NCI-H748 (cell line): ENCODE results near the gene KAZALD1.

ENCODE experiments used
- DNase-seq: peaks from one replicate; lab custom pipeline; 2025; ENCODE audit not compliant: unreplicated experiment; lab: John Stamatoyannopoulos, UW

Gene KAZALD1

GRCh38 chr10:101066896-101067355 is 5.1 kb downstream of the KAZALD1 start:
- peak; percentile 49 for DNase-seq

GRCh38 chr10:101067356-101068083 is 5.7 kb downstream of the KAZALD1 start:
- DNase-seq = peak; percentile 80

DNA sequence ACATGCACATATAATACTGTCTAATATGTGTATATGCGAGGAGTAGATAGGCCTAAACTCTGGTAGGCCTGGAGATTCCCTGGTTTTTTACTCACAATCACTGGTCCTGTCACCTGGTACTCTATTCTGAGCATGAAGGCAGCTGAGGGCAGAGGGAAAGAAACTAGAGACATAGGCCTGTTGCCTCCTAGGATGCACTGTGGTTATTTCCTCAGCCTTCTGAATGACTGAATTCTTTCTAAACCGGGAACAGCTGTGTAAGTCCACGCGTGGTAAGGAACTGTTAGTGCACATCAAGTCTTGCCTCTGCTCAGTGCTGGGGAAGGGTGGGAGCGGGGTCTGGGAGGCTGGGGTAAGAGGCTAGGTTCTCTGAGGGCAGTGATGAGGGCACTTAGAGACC is 7.7 kb downstream of the KAZALD1 start:
- DNase-seq = no peak

GRCh38 chr10:101070098-101070497 is 8.3 kb downstream of the KAZALD1 start:
- DNase-seq = no peak

- no peak for DNase-seq
Measured at GRCh38 chr10:101071267-101071884, 9.6 kb downstream of the KAZALD1 start.

DNA sequence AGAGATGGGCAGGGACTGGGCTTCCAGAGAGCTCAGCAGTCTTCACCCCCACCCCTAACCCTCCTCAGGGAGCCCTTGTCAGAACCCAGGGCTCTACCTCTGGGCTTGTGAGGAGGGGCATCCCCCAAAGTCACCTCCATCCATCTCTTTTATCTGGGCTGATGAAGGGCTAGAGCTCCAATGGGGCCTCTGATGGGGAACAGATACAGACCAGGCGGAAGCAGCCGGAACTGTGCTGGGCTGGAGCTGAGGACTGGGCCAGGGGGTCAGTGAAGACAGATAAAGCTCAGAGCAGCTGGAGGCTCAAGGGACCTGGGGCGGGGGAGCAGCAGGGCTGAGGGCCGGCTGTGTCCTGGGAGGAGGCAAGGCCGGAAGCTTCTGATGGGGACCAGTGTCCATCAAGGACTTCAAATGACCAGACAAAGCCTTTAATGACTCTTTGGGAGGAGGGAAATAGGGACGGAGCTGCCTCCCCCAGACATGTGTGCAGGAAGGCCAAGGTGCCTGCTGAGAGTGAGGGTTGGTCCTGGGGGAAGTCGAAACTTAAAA is 10.2 kb downstream of the KAZALD1 start:
- DNase-seq = no peak

DNA sequence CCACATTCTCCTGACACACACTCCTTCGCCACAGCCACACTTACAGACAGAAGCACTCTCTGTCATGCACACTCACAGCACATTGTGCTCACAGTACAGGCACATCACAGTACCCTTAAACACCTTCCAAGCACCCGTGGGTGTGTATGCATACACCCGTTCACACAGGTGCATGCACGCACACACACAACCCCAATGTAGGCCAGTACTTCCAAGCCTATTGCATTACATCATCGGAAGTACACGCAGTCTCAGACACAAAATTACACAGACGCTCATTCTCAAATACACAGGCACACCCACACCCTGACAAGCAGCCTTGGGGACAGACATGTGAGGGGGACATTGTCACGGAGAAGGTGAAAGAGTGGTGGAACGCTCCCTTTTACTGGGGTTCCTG is 11.1 kb downstream of the KAZALD1 start:
- no peak for DNase-seq

DNA sequence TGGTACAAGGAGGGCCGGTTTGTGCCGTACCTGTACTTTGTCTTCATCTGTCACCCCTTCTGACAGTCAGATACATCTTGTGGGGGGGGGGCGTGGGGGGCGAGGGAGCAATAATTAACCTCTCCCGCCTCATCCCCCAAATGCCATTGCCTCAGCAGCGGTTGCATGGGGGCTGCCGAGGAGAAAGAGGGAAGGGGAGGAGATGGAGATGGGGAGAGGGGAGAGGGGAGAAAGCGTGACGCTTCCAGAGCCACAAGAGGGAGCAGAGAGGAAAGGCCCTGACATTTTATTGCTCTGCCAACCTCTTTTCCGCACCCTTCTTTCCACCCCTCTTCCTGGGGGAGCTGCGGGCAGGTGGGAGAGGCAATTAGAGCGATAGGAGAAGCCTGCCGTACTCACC is 11.8 kb downstream of the KAZALD1 start:
- DNase-seq = no peak

DNA sequence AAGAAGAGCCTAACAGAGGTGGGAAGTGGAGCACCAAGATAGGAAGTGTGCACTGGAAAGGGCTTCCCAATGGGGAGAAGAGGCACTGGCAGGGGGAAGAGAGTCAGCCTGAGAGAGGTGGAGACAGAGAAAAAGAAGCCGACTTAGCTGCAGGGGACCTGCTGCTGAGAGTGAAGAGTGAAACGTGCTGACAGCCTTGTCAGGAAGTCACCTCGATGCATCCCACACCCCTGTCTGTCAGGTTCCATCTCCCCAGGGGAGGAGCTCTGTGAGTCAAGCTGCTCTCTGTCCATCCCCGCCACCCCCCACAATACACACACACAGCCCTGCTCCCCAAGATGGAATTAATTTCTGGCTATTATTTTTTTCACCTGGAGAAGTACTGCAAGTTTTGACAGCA is 14.0 kb downstream of the KAZALD1 start:
- DNase-seq = no peak

DNA sequence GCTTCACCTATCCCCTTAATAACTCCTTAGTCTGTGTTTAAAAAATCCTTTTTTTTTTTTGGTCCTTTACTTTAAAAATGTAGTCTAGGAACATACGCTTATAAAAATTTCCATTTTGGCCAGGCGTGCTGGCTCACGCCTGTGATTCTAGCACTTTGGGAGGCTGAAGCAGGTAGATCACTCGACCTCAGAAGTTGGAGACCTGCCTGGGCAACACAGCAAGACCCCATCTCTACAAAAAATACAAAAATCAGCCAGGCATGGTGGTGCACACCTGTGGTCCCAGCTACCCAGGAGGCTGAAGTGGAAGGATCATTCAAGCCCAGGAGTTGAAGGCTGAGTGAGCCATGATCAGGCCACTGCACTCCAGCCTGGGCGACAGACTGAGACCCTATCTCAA is 14.8 kb downstream of the KAZALD1 start:
- no peak for DNase-seq

DNA sequence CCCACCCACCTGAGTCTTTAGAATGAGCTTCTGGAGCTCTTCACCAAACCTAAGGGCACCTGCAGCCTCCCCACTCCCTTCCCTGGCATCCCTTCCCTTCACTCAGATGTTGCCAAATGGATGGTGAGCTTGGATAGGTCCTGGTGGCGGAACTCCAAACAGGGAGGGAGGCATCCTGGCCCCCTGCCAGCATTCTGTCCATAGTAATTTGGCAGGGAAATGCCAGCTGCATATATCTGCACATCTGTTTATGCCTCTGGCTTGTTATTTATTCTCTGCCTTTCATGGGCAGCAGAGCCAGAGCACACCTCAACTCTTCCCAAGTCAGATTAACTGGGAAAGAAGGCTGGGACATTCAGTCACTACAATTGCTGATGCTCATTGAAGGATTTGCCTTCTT is 18.1 kb downstream of the KAZALD1 start:
- DNase-seq = no peak

DNA sequence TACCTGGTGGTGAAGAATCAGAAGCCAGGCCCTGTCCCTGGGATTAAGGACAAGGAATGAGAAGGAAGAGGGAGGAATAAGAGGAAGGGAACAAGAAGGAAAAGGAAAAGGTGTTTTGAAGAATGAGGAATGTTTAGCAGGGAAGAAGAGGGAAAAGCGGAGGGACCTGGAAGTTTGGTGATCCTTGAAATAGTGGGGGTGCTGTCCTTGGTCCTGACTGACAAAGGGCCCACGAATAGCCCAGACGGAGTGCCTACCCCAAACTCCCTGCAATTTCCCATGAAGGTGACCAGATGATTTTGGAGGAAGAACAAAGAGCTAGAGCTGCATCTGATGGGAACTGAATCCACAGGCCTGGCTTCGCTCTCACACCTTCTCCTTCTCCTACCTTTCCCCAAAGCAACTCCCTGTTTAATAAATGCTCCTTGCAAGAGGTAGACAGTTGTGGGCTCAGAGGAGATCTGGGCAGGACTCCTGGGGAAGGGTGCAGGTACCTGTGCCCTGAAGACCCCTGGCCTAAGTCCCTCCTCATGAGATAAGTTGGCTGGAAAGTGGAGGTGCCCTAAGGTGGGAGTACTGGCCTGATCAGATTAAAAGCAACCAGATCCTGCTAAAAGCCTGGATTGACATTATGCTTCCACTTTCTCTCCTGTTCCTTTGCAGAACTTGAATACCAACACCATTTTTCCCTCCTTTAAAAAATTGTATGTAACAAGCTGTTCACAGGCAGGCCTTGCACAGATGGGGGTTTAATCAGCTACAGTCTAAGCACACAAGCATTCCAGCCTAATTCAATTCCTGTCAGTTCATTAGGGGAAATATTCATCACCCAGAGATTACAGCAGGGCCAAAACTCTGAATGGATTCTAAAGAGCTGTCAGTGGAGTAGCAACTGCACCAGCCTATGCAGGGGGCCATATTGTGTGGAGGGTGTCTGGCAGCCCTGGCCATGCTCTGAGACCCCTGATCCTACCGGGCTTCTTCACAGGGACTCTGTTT is 19.4 kb downstream of the KAZALD1 start:
- DNase-seq = no peak

DNA sequence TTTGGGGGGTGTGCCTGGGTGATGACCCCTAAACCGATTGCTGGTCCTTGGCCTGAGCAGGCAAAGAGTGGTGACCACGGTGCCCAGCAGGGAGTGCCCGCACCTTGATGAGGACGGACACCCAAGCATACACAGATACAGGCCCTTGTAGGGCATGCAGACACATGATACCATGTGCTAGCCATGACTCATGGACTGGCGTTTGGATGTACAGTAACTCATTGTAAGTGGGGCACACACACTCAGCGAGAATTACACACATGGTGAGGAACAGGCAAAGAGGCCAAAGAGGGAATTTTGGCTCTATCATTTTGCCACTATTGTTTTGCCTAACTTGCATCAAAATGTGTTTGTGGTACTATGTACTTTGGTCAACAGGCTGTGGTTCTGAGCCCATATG is 24.1 kb downstream of the KAZALD1 start:
- no peak for DNase-seq

GRCh38 chr10:101087376-101087775 is 25.6 kb downstream of the KAZALD1 start:
- DNase-seq = no peak

GRCh38 chr10:101087965-101088364 is 26.2 kb downstream of the KAZALD1 start:
- no peak for DNase-seq

GRCh38 chr10:101089520-101090299 is 27.9 kb downstream of the KAZALD1 start:
- no peak for DNase-seq

DNA sequence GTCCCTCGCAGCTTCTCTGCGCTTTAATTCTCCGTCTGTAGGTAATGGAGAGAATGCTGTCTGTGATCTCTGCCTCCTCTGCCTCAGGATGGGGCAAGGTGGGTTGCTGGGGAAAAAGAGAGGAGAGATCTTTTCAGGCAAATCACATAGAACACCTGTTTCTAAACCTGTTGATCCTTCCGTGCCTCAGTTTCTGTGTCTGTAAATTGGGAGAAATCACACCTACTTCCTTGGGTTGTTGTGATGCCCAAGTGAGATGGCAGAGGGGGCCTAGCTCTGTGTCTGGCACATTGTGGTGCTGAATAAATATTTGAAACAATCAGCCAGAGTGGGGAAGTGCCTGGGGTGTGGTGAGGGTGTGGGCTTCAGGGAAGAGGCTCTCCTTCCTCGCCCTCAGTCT is 28.8 kb downstream of the KAZALD1 start:
- no peak for DNase-seq

DNA sequence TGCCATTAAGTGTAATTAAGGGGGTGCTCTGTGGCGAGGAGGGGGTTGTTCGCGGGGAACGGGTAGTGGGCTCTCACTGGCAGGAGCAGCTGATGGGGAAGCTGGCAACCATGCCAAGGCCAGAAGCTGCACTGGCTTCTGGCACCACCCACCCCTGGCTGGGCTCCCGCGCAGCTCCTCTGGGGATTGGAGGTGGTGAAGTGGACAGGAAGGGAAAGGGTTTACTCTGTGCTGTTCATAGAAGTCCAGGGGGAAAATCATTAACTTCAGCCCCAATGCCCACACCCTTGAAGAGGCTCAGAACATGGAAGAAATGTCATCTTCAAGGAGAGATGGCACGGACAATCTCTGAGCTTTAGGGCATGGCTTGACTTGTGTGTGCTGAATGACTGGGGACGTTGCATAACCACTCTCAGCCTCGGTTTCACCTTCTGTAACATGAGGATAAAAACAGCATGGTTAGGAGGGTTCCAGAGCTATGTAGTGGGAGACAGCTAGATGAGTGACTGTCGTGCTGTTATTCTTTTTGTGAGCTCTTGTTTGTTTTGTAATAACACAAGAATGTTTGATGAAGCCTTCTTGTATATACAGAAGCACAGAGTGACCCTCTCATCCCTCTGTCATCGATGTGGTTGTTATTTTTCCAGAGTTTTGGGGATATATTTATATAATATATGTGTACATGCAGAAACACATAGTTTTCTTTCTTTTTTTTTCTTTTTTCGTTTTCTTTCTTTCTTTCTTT is 29.9 kb downstream of the KAZALD1 start:
- no peak for DNase-seq

- DNase-seq = no peak
Measured at GRCh38 chr10:101092881-101093354, 31.1 kb downstream of the KAZALD1 start.
